Left colon (tissue), 2 donors: ENCODE data around the gene RNF214. TPM values are rescaled to one million over a fixed set of nuclear protein-coding genes. Genes with fewer than 3 reads are reported as not detected.

Experiments
- ATAC-seq: fragments of 200-7000 bp; cut with Tn5 transposase; one replicate; pipeline ENCODE4 v1.9.1; 2020; ENCODE audit warnings: mild to moderate bottlenecking, moderate library complexity
- DNase-seq, 2 donors: peaks; one replicate each; pipeline ENCODE4 v3.0.0-alpha.2; 2020
- intact Hi-C, 2 donors: fragments of 100-400 bp; cut with DNase I in 1 of 2; cut with micrococcal nuclease in 1 of 2; formaldehyde crosslinking; loops; one replicate each; pipeline versions ENCODE4 v1.11.2 to v1.14.0; 2022; cut with DNase I, micrococcal nuclease
- total RNA-seq, 2 donors: library from RNA; stranded (reverse); fragmentation: NEBNext Ultra II Directional; extraction: Animal tissue kit (Norgen Biotek cat#: 25700); gene quantifications; one replicate each; pipeline ENCODE4 v1.2.1, GENCODE V29; 2021
- donor health status: DM: no; HTN: no; CAD: no.
- donor health status: DM: yes; HTN: yes; CAD: no.

Gene RNF214
- total RNA-seq, 2 donors from 2014 or later = 17.4 to 17.8 TPM

GRCh38 chr11:117295438-117296137, 63.1 kb downstream of the RNF214 start:
- no peak for ATAC-seq
- intact Hi-C loops = no loop called here
- no peak for DNase-seq

GRCh38 chr11:117296881-117297280, 64.4 kb downstream of the RNF214 start:
- intact Hi-C loops = no loop called here
- DNase-seq = no peak
- no peak for ATAC-seq

DNA sequence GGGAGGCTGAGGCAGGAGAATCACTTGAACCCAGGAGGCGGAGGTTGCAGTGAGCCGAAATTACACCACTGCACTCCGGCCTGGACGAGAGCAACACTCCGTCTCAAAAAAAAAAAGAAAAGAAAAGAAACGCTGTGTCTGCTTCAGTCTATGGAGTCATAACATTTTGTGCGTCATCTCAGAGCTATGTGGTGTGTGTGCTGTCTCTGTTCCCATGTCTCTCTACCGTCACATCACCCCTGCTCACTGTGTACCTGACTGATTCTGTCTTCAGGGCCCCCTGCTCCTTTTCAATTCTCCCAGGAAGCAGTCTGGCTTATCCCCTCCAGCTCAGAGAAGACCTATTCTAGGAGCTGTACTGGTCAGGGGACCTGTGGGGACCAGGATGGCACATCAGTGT, 65.7 kb downstream of the RNF214 start:
- intact Hi-C loops = no loop called here
- no peak for ATAC-seq
- no peak for DNase-seq

GRCh38 chr11:117299351-117300282, 67.1 kb downstream of the RNF214 start:
- intact Hi-C loops = no loop called here
- peak; percentile 16 for ATAC-seq
- no peak for DNase-seq

- DNase-seq (peak in 1 of 2 donors; percentile 21), ATAC-seq (no peak)
These were observed 67.8 kb downstream of the RNF214 start for GRCh38 chr11:117300283-117300663.

DNA sequence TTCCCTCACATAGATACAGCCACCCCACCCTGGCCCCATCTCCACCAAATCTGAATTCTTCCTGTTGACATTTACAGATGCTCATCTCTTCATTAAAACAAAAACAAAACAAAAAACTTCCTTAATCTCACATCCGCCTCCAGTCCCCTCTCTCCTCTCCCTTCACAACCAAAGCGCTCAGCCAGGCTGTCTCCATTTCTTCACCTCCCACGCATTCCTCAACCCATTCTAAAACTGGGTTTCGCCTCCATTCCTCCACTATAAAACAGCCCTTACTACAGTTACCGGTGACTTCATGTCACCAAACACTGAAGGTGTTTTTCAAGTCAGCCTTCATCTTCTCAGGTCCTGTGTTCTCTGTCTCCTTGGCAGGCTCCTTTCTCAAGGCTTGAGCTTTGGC, 68.3 kb downstream of the RNF214 start:
- DNase-seq = no peak
- ATAC-seq = no peak
- intact Hi-C loops = no loop called here

More at GRCh38 chr11:117300283-117300663, 67.8 kb downstream of the RNF214 start:
- intact Hi-C loops = no loop called here

GRCh38 chr11:117302228-117302627, 69.8 kb downstream of the RNF214 start:
- no peak for ATAC-seq
- intact Hi-C loops = no loop called here
- no peak for DNase-seq

GRCh38 chr11:117303101-117303500, 70.6 kb downstream of the RNF214 start:
- intact Hi-C loops = no loop called here
- ATAC-seq = no peak
- DNase-seq = no peak

- ATAC-seq = no peak
- intact Hi-C loops = no loop called here
- no peak for DNase-seq
These were observed 71.3 kb downstream of the RNF214 start for GRCh38 chr11:117303646-117304315.

- no peak for ATAC-seq
- intact Hi-C loops = no loop called here
- DNase-seq = no peak
These were observed 72.7 kb downstream of the RNF214 start for GRCh38 chr11:117305145-117305544.

DNA sequence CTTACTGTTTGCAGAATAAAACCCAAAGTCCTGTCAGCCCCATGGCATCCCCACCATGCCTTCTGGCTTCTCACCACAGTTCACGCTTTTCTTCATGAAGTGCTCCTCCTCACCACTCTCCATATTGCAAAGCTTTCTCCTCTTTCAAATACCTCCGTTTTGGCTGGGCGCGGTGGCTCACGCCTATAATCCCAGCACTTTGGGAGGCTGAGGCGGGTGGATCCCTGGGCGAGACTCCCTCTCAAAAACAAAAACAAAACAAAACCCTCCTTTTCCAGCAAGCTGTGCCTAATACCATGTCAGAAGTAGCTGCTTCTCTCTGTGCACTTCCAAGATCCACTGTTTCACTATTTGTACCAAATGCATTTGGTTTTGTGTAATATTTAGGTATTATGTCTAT, 76.8 kb downstream of the RNF214 start:
- no peak for ATAC-seq
- no peak for DNase-seq
- intact Hi-C loops = no loop called here

DNA sequence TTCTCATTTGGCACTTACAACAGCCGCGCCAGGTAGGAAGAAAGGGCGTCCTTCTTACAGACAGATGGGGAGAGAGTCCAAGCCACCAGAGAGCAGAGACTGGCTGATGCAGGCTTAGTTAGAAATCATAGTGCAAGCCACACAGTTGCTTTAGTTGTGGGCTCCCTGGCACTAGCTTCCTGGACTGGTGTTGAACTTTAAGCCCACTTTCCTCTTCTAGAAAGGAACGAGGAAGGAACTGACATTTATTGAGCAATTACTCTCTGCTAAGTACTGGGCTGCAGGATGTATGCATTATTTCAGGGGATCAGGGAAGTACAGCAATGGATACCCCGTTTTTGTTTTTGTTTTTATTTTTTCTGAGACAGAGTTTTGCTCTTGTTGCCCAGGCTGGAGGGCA, 80.6 kb downstream of the RNF214 start:
- peak; percentile 52 for ATAC-seq
- DNase-seq = no peak
- intact Hi-C loops = no loop called here

- ATAC-seq (no peak), DNase-seq (no peak)
- intact Hi-C loops = no loop called here
These were observed 81.6 kb downstream of the RNF214 start for GRCh38 chr11:117313828-117314768.

- intact Hi-C loops = no loop called here
- no peak for ATAC-seq
- DNase-seq = peak in 1 of 2 donors; percentile 11
These were observed 82.4 kb downstream of the RNF214 start for GRCh38 chr11:117314840-117315239.

GRCh38 chr11:117315285-117316196, 83.1 kb downstream of the RNF214 start:
- intact Hi-C loops = no loop called here
- ATAC-seq = peak; percentile 62
- DNase-seq = no peak

- ATAC-seq = peak; percentile 84
- intact Hi-C loops = no loop called here
- peak; percentile 73 to 76 for DNase-seq
These were observed 83.9 kb downstream of the RNF214 start, which contains the start of gene BACE1 for GRCh38 chr11:117316197-117316961. TSS of gene BACE1 (minus strand) at chr11:117316256. CDS start at chr11:117315795, 461 bp downstream.

- intact Hi-C loops = no loop called here
- ATAC-seq (no peak), DNase-seq (no peak)
These were observed 86.3 kb downstream of the RNF214 start for GRCh38 chr11:117318738-117319137.
